ENCODE data around the gene ALDH16A1.

ALDH16A1 gene

DNA sequence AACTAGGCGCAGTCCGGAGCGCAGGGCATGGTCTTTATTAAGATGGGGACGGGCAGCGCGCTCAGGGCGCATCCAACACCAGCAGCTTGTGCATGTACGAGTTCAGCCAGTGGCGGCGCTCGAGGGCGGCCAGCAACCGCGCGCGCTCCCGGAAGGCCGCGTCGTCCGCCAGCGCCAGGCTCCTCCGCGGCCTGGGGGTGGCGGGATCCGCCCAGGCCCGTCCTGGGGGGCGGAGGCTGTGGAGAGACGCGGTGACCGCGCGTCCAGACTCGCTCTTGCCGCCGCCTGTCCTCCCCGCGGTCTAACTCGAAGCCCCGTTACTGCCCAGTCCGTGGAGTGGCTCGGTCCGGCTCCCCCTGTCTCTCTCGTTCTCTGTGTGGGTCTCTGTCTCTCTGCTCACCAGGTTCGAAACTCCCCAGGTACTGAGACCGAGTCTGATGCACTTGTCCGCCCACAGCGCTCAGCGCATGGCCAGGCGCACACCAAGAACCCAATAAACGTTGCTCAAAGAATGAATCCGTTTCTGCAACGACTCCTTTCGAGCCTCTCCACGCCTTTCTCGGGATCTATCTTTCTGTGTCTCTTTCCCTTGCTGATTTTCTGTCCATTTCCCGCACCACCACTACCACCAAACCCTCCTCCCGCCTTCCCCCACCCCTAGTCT is 30.5 kb upstream of the ALDH16A1 start:
- DNase-seq (ENCODE audit: low spot score), result no peak
- TF ChIP-seq, protein P1, sequence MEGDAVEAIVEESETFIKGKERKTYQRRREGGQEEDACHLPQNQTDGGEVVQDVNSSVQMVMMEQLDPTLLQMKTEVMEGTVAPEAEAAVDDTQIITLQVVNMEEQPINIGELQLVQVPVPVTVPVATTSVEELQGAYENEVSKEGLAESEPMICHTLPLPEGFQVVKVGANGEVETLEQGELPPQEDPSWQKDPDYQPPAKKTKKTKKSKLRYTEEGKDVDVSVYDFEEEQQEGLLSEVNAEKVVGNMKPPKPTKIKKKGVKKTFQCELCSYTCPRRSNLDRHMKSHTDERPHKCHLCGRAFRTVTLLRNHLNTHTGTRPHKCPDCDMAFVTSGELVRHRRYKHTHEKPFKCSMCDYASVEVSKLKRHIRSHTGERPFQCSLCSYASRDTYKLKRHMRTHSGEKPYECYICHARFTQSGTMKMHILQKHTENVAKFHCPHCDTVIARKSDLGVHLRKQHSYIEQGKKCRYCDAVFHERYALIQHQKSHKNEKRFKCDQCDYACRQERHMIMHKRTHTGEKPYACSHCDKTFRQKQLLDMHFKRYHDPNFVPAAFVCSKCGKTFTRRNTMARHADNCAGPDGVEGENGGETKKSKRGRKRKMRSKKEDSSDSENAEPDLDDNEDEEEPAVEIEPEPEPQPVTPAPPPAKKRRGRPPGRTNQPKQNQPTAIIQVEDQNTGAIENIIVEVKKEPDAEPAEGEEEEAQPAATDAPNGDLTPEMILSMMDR (conservative IDR thresholded peaks at IDR 0.05; ENCODE audit: low read depth), result peak; percentile 25
- ChIA-PET POLR2A (ENCODE audit: low non-redundant PET) (no interaction called here), CTCF (no interaction called here)
- no peak overlapping the region for H3K27ac ChIP-seq

DNA sequence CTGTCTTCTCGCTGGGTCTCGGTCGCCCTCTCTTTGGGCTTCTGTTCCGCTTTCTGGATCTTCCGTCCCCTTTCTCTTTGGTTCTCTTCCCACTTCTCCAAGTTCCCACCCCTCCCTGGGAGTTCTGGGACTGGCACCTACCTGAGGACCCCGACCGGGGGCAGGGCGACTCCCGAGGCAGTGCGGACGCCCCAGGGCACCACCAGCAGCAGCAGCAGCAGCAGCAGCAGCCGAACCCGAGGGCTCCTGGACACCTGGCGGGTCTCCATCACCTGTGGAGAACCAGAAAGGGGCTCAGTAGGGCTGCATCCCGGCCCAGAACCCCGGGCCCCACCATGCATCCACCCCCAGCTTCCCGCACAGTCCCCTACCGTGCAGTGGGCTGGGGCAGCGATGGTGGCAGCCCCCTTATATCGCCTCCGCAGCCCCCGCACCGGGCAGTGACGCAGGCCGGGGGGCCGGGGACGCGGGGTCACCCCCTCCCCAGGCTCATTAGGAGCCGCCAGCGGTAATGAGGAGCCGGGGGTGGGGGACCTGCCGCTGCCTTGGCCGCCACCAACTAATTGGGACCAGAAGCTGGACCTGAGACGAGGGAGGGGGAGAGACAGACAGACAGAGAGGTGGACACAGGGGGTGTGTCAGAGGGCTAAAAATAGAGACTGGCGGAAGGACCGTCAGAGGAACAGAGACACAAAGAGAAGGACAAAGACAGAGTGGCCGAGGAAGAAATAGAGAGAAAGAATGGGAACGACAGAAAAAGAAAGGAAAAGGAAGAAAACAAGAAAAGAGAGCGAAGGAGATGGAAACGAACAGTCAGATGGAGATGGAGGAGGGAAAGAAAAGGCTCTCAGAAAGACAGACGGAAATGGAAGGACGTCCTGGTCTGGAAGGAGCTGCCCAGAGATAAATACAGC is 29.7 kb upstream of the ALDH16A1 start, which contains the start of gene PTH2:
Gene PTH2 (minus strand): TSS at position 371 of the 914 bp plus-strand sequence. CDS start 102 bp downstream, at position 269.
- POLR2A ChIA-PET (ENCODE audit: low non-redundant PET), result no interaction called here
- TF ChIP-seq, protein P1 (conservative IDR thresholded peaks at IDR 0.05; ENCODE audit: low read depth), result no peak
- no peak within 1 kb of the TSS for H3K27ac ChIP-seq
- CTCF ChIA-PET, result no interaction called here
- DNase-seq (ENCODE audit: low spot score), result no peak

DNA sequence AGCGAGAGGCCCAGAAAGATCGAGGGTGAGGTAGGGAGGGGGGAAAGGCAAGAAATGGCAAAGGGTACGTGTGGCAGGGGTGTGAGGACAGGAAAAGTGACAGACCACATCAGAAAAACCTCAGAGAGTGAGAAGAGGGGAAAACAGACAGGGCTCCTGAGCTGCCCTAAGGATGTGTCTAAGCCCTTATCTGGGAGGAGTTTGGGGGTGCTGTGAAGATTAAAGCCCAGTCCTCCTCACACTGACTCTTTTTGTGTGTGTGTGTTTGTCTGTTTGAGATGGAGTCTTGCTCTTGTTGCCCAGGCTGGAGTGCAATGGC is 29.1 kb upstream of the ALDH16A1 start:
- TF ChIP-seq, protein P1 (conservative IDR thresholded peaks at IDR 0.05; ENCODE audit: low read depth), result no peak
- ChIA-PET CTCF (no interaction called here), POLR2A (ENCODE audit: low non-redundant PET) (no interaction called here)
- DNase-seq (ENCODE audit: low spot score), result no peak
- no peak overlapping the region for H3K27ac ChIP-seq

DNA sequence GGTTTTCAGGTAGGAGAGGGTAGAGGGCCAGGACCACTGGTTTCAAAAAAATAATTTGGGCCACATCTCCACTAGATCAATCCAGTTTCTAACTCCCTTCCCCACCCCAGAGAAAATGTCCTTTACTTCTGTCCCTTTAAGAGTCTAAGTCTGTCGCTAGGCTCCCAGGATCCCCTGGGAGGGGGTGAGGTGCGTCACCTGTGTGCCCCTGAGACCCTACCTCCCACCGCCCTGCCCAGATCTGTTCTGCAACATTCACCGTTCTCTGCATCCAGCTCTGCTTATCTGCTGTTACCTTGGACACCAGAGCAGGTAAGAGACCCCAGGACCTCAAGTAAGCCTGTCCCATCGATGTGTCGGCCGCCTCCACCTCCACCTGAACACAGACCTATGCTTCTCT is 27.8 kb upstream of the ALDH16A1 start, which contains the start of gene GFY:
Gene GFY (plus strand): TSS at position 211 of the 400 bp plus-strand sequence. CDS start 1,043 bp downstream, outside the sequence.
- ChIA-PET POLR2A (ENCODE audit: low non-redundant PET) (no interaction called here), CTCF (interaction anchor here (0.6 to 0.8 kb wide), 2 partner anchors 48 to 62 kb away, joined by 4 to 8 read pairs; partner anchors contain the start of genes DKKL1 and FLT3LG)
- no peak for DNase-seq (ENCODE audit: low spot score)
- H3K27ac ChIP-seq, result no peak within 1 kb of the TSS
- TF ChIP-seq, protein P1 (conservative IDR thresholded peaks at IDR 0.05; ENCODE audit: low read depth), result no peak

DNA sequence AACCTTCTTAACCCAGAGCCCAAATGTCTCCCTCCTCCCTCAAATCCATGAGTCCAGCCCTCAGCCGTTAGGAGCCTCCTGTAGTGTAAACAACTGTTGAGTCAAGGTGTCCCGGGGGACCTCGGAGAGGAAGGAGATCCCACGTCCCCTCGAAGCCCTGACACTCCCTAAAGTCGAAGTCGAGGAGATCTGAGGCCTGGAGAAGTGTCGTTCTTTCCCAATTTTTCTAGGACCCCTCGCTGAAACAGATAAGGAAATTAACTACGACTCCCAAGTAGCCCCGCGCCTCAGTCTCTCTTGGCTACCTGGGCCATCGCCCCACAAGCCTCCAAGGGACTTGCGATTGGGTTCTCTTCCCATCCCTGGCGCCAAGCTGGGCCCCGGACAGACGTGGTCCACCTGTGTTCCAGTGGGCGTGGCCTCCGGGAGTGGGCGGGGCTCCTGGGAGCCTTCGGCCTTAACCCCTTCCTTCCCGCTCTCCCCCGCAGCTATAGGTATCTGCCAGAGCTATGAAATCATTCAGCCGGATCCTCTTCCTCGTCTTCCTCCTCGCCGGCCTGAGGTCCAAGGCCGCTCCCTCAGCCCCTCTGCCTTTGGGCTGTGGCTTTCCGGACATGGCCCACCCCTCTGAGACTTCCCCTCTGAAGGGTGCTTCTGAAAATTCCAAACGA is 27.0 kb upstream of the ALDH16A1 start:
- ChIA-PET POLR2A (ENCODE audit: low non-redundant PET) (no interaction called here), CTCF (interaction anchor here (0.6 to 2.1 kb wide), 4 partner anchors 34 to 63 kb away, joined by 3 to 8 read pairs (median 6); partner anchors contain the start of gene FLT3LG)

More for the DNA sequence above, 27.0 kb upstream of the ALDH16A1 start:
- TF ChIP-seq, protein P1 (conservative IDR thresholded peaks at IDR 0.05; ENCODE audit: low read depth), result no peak
- no peak overlapping the region for H3K27ac ChIP-seq
- peak; percentile 34 for DNase-seq (ENCODE audit: low spot score)

Data from RWPE1 (cell line).